ENCODE results near the gene CORIN. TPM values are rescaled to one million over a fixed set of nuclear protein-coding genes. Genes with fewer than 3 reads are reported as not detected.

Gene CORIN
- polyA plus RNA-seq, 1 donor from 2014 or later = 0.25 TPM

GRCh38 chr4:47790105-47790504 is 47.8 kb downstream of the CORIN start:
- peaks cover 3% of the 10 kb centered on the region for H3K9me3 ChIP-seq (ENCODE audit: low read length)
- no peak overlapping the region for H3K9ac ChIP-seq (ENCODE audit: low read length)
- H3K4me3 ChIP-seq (ENCODE audit: low read length) = no peak overlapping the region
- H3K79me2 ChIP-seq (replicated peaks; ENCODE audit: insufficient read depth, low read length) = no peaks in the 10 kb centered on the region
- no peak for TF ChIP-seq REST (IDR thresholded peaks at IDR 0.05; ENCODE audit: borderline replicate concordance)
- no peak for TF ChIP-seq EZH2 (IDR thresholded peaks at IDR 0.05; ENCODE audit: borderline replicate concordance, insufficient read depth, low read length, poor library complexity, severe bottlenecking)
- TF ChIP-seq SMC3 (conservative IDR thresholded peaks at IDR 0.05; ENCODE audit: poor library complexity) = no peak
- no peak for TF ChIP-seq TAF1 (IDR thresholded peaks at IDR 0.05; ENCODE audit: low read depth)
- TF ChIP-seq CTCF (IDR thresholded peaks at IDR 0.05; ENCODE audit: poor library complexity, severe bottlenecking) = no peak
- no peak for TF ChIP-seq RAD21 (conservative IDR thresholded peaks at IDR 0.05)
- TF ChIP-seq MXI1 (conservative IDR thresholded peaks at IDR 0.05; ENCODE audit: poor library complexity, severe bottlenecking) = no peak
- TF ChIP-seq EP300 (conservative IDR thresholded peaks at IDR 0.05; ENCODE audit: poor library complexity, severe bottlenecking) = no peak
- no peak for TF ChIP-seq POLR2AphosphoS5 (IDR thresholded peaks at IDR 0.05)
- no peaks in the 10 kb centered on the region for H4K20me1 ChIP-seq (ENCODE audit: insufficient read depth)
- no peaks in the 10 kb centered on the region for H3K27me3 ChIP-seq (ENCODE audit: insufficient read depth, low read depth, low read length)
- no peaks in the 10 kb centered on the region for H3K36me3 ChIP-seq (ENCODE audit: insufficient read depth, low read length)
- no peak overlapping the region for H2AFZ ChIP-seq (ENCODE audit: low read depth, low read length)
- H3K9me2 ChIP-seq (ENCODE audit: insufficient read depth, low read length) = no peaks in the 10 kb centered on the region
- H3K27ac ChIP-seq (ENCODE audit: low read length) = no peak overlapping the region
- no peaks in the 10 kb centered on the region for H3F3A ChIP-seq (ENCODE audit: insufficient read depth, low read length, poor library complexity, severe bottlenecking)
- H3K4me2 ChIP-seq (ENCODE audit: low read length) = no peak overlapping the region

GRCh38 chr4:47788126-47788525 is 49.7 kb downstream of the CORIN start:
- no peak for TF ChIP-seq EZH2 (IDR thresholded peaks at IDR 0.05; ENCODE audit: borderline replicate concordance, insufficient read depth, low read length, poor library complexity, severe bottlenecking)
- no peak for TF ChIP-seq RAD21 (conservative IDR thresholded peaks at IDR 0.05)
- no peak for TF ChIP-seq EP300 (conservative IDR thresholded peaks at IDR 0.05; ENCODE audit: poor library complexity, severe bottlenecking)
- TF ChIP-seq POLR2AphosphoS5 (IDR thresholded peaks at IDR 0.05) = no peak
- no peak for TF ChIP-seq CTCF (IDR thresholded peaks at IDR 0.05; ENCODE audit: poor library complexity, severe bottlenecking)
- TF ChIP-seq MXI1 (conservative IDR thresholded peaks at IDR 0.05; ENCODE audit: poor library complexity, severe bottlenecking) = no peak
- no peak for TF ChIP-seq REST (IDR thresholded peaks at IDR 0.05; ENCODE audit: borderline replicate concordance)
- no peak for TF ChIP-seq SMC3 (conservative IDR thresholded peaks at IDR 0.05; ENCODE audit: poor library complexity)
- no peak for TF ChIP-seq TAF1 (IDR thresholded peaks at IDR 0.05; ENCODE audit: low read depth)
- H2AFZ ChIP-seq (ENCODE audit: low read depth, low read length) = no peak overlapping the region
- H4K20me1 ChIP-seq (ENCODE audit: insufficient read depth) = no peaks in the 10 kb centered on the region
- no peaks in the 10 kb centered on the region for H3K9me2 ChIP-seq (ENCODE audit: insufficient read depth, low read length)
- H3K4me3 ChIP-seq (ENCODE audit: low read length) = no peak overlapping the region
- no peaks in the 10 kb centered on the region for H3K9me3 ChIP-seq (ENCODE audit: low read length)
- no peak overlapping the region for H3K4me2 ChIP-seq (ENCODE audit: low read length)
- H3K79me2 ChIP-seq (replicated peaks; ENCODE audit: insufficient read depth, low read length) = no peaks in the 10 kb centered on the region
- H3K9ac ChIP-seq (ENCODE audit: low read length) = no peak overlapping the region
- H3K36me3 ChIP-seq (ENCODE audit: insufficient read depth, low read length) = no peaks in the 10 kb centered on the region
- H3K27me3 ChIP-seq (ENCODE audit: insufficient read depth, low read depth, low read length) = no peaks in the 10 kb centered on the region
- H3K27ac ChIP-seq (ENCODE audit: low read length) = no peak overlapping the region
- no peaks in the 10 kb centered on the region for H3F3A ChIP-seq (ENCODE audit: insufficient read depth, low read length, poor library complexity, severe bottlenecking)
